ENCODE data around the gene SLC17A3.

The SLC17A3 gene

GRCh38 chr6:25874118-25874517 lies at the start of gene SLC17A3:
TSS of gene SLC17A3 (minus strand) at chr6:25874243. CDS start at chr6:25868387, 5,856 bp downstream.
- no peak for DNase-seq

- no peak for DNase-seq
These were observed 48.3 kb upstream of the SLC17A3 start for GRCh38 chr6:25922301-25922700.

GRCh38 chr6:25921525-25922203 lies 47.6 kb upstream of the SLC17A3 start:
- DNase-seq: no peak

GRCh38 chr6:25919657-25920056 lies 45.6 kb upstream of the SLC17A3 start:
- DNase-seq: no peak

- DNase-seq: no peak
These were observed 44.1 kb upstream of the SLC17A3 start for GRCh38 chr6:25918083-25918683.

GRCh38 chr6:25916789-25917490 lies 42.9 kb upstream of the SLC17A3 start:
- no peak for DNase-seq

GRCh38 chr6:25916330-25916729 lies 42.3 kb upstream of the SLC17A3 start:
- DNase-seq: no peak

- DNase-seq: no peak
These were observed 39.7 kb upstream of the SLC17A3 start for GRCh38 chr6:25913741-25914140.

GRCh38 chr6:25911351-25911750 lies 37.3 kb upstream of the SLC17A3 start:
- DNase-seq: no peak

- no peak for DNase-seq
These were observed 33.5 kb upstream of the SLC17A3 start for GRCh38 chr6:25907475-25908014.

GRCh38 chr6:25903467-25904099 lies 29.5 kb upstream of the SLC17A3 start:
- no peak for DNase-seq

- DNase-seq: no peak
These were observed 28.0 kb upstream of the SLC17A3 start for GRCh38 chr6:25902071-25902470.

GRCh38 chr6:25900843-25901242 lies 26.8 kb upstream of the SLC17A3 start:
- no peak for DNase-seq

- no peak for DNase-seq
These were observed 25.8 kb upstream of the SLC17A3 start for GRCh38 chr6:25899580-25900408.

- no peak for DNase-seq
These were observed 25.1 kb upstream of the SLC17A3 start for GRCh38 chr6:25899123-25899522.

GRCh38 chr6:25898289-25898977 lies 24.4 kb upstream of the SLC17A3 start:
- DNase-seq: no peak

- DNase-seq: no peak
These were observed 22.2 kb upstream of the SLC17A3 start for GRCh38 chr6:25896252-25896651.

GRCh38 chr6:25895771-25896170 lies 21.7 kb upstream of the SLC17A3 start:
- no peak for DNase-seq

GRCh38 chr6:25893778-25894177 lies 19.7 kb upstream of the SLC17A3 start:
- DNase-seq: no peak

- no peak for DNase-seq
These were observed 18.8 kb upstream of the SLC17A3 start for GRCh38 chr6:25892877-25893276.

Data from activated naive CD4-positive, alpha-beta T cell (primary cell).